Colonic mucosa (tissue), 4 donors: Measurements from ENCODE around the gene HEYL. TPM values are rescaled to one million over a fixed set of nuclear protein-coding genes. Genes with fewer than 3 reads are reported as not detected.

Experiments used
- DNase-seq: peaks from one replicate; pipeline ENCODE4 v3.0.0-alpha.2; 2020
- H3K27ac ChIP-seq: fragments of 200-600 bp; one replicate; pipeline ENCODE4 v1.8.0; 2021
- H3K27me3 ChIP-seq: fragments of 200-600 bp; one replicate; pipeline ENCODE4 v1.8.0; 2021
- H3K36me3 ChIP-seq: fragments of 200-600 bp; one replicate; pipeline ENCODE4 v1.8.0; 2021
- H3K4me1 ChIP-seq: fragments of 200-600 bp; one replicate; pipeline ENCODE4 v1.8.0; 2021; ENCODE audit warnings: mild to moderate bottlenecking
- H3K4me3 ChIP-seq: fragments of 200-600 bp; one replicate; pipeline ENCODE4 v1.8.0; 2021
- H3K9ac ChIP-seq, 2 donors: one replicate each; pipeline ENCODE4 v1.7.0; 2013; ENCODE audit warnings: control low read depth in 2 of 2, low read depth in 2 of 2, low read length in 2 of 2
- H3K9me3 ChIP-seq: fragments of 200-600 bp; one replicate; pipeline ENCODE4 v1.8.0; 2021
- CTCF ChIP-seq: fragments of 200-600 bp; IDR thresholded peaks from one replicate; pipeline ENCODE4 v1.8.0; 2022; ENCODE audit warnings: antibody characterized with exemption, mild to moderate bottlenecking
- intact Hi-C: fragments of 100-400 bp; cut with DNase I; formaldehyde crosslinking; loops from one replicate; pipeline ENCODE4 v1.14.1; 2022
- total RNA-seq, 2 donors: library from RNA; stranded (reverse); fragmentation: NEBNext Ultra II Directional in 1 of 2; extraction: Animal tissue kit (Norgen Biotek cat#: 25700) in 1 of 2; gene quantifications; one replicate each; pipeline ENCODE4 v1.2.1, GENCODE V29; 2021
- donor health status: healthy.
- donor health status: DM: no; HTN: no; CAD: no.
- donor health status: DM: no; HTN: no; CAD: no.

The HEYL gene
- total RNA-seq, 2 donors from 2014 or later, result 0.91 to 2.4 TPM

DNA sequence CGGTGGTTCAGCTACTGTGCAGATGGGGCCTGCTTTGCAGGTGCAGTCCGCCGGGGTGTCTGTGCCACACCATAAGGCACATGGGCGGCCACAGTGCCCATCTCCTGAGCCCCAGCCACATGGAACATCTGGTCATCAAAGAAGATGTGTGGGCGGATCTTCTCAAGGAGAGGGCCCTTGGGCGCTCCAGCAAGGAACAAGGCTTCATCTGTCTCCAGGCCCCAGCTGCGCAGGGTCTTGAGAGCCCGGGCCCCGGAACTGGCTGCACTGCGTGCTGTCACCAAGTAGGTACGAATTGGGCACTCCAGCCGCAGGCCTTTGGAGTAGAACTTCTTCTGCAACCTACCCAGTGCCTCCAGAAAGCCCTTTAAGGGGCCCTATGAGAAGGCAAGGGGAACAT is 19.7 kb upstream of the HEYL start:
- H3K4me3 ChIP-seq, result no peak overlapping the region
- no peak for DNase-seq
- H3K27ac ChIP-seq, result no peak overlapping the region
- intact Hi-C loops, result loop anchor here (10.0 kb wide), 1 partner anchor 564 kb away; no protein-coding TSS in a partner anchor
- H3K9me3 ChIP-seq, result no peaks in the 10 kb centered on the region
- no peaks in the 10 kb centered on the region for H3K4me1 ChIP-seq
- no peak overlapping the region for H3K9ac ChIP-seq
- no peaks in the 10 kb centered on the region for H3K27me3 ChIP-seq
- no peaks in the 10 kb centered on the region for H3K36me3 ChIP-seq
- TF ChIP-seq CTCF, result no peak

DNA sequence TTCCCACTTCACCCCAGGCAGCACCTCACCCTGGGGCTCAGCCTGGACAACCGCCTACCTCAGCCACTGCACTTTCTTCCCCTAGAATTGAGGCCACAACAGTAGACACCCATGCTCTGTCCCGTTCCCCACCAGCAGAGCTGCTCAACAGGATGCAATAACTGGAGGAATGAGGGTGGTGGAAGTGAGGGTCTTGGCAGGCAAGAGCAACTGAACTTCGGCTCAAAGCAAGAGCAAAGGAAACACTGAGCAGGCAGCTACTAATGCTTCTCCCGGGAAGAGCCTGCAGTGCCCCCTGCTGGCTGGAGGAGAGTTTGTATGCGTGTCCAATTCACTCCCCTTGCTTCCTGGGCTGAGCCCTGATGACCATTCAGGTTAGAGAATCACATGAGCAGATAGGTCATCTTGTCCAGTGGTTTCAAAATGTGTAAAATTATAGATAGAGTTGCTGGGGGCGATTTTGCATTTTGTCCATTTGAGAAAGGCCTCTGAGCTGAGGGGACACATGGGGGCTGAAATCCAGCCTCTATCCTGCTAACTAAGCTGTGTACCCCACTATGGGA is 18.6 kb upstream of the HEYL start:
- peak; percentile 71 for DNase-seq
- Histone ChIP-seq H3K4me3 (no peak overlapping the region), H3K9ac (no peak overlapping the region), H3K27me3 (no peaks in the 10 kb centered on the region), H3K27ac (no peak overlapping the region), H3K36me3 (no peaks in the 10 kb centered on the region), H3K4me1 (no peaks in the 10 kb centered on the region), H3K9me3 (no peaks in the 10 kb centered on the region)
- TF ChIP-seq CTCF, result peak; percentile 76
- intact Hi-C loops, result loop anchor here (10.0 kb wide), 1 partner anchor 563 kb away; no protein-coding TSS in a partner anchor

DNA sequence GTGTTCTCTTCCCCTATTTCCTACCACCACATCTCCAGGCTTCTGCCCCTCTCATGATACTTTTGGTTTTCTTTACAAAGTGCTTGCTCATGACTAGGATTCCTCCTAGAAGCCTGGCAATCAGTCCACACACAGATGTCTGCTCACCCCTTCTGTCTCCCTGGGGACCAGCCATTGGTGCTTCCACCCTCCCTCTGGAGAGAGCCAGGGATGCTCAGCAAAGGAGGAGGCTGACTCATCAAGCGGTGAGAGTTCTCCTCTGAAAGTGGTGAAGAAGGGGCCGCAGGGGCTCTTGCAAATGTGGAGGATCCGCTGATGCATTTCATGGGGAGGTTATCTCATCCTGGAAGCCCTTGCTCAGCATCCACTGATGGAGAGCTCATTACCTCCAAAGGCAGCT is 18.0 kb upstream of the HEYL start:
- H3K27me3 ChIP-seq, result no peaks in the 10 kb centered on the region
- no peaks in the 10 kb centered on the region for H3K9me3 ChIP-seq
- H3K4me3 ChIP-seq, result no peak overlapping the region
- no peaks in the 10 kb centered on the region for H3K36me3 ChIP-seq
- no peak for DNase-seq
- no peak for TF ChIP-seq CTCF
- intact Hi-C loops, result loop anchor here (10.0 kb wide), 1 partner anchor 563 kb away; no protein-coding TSS in a partner anchor
- H3K9ac ChIP-seq, result no peak overlapping the region
- H3K4me1 ChIP-seq, result no peaks in the 10 kb centered on the region
- H3K27ac ChIP-seq, result no peak overlapping the region

- Histone ChIP-seq H3K9ac (no peak overlapping the region), H3K4me3 (no peak overlapping the region), H3K36me3 (no peaks in the 10 kb centered on the region), H3K4me1 (no peaks in the 10 kb centered on the region), H3K27me3 (no peaks in the 10 kb centered on the region), H3K9me3 (no peaks in the 10 kb centered on the region), H3K27ac (no peak overlapping the region)
- TF ChIP-seq CTCF, result no peak
- intact Hi-C loops, result loop anchor here (10.0 kb wide), 1 partner anchor 562 kb away; no protein-coding TSS in a partner anchor
- DNase-seq, result no peak
Measured at GRCh38 chr1:39656391-39656790, 16.9 kb upstream of the HEYL start.

GRCh38 chr1:39655578-39656268 is 16.3 kb upstream of the HEYL start:
- H3K4me1 ChIP-seq, result no peaks in the 10 kb centered on the region
- TF ChIP-seq CTCF, result no peak

More at GRCh38 chr1:39655578-39656268, 16.3 kb upstream of the HEYL start:
- Histone ChIP-seq H3K27ac (no peak overlapping the region), H3K9me3 (no peaks in the 10 kb centered on the region), H3K9ac (no peak overlapping the region), H3K36me3 (no peaks in the 10 kb centered on the region), H3K27me3 (no peaks in the 10 kb centered on the region), H3K4me3 (no peak overlapping the region)
- no peak for DNase-seq
- intact Hi-C loops, result loop anchor here (2.0 to 10.0 kb wide), 2 partner anchors 49 to 561 kb away; no protein-coding TSS in a partner anchor
